Measurements from ENCODE around the gene CACNA2D4.

DNA sequence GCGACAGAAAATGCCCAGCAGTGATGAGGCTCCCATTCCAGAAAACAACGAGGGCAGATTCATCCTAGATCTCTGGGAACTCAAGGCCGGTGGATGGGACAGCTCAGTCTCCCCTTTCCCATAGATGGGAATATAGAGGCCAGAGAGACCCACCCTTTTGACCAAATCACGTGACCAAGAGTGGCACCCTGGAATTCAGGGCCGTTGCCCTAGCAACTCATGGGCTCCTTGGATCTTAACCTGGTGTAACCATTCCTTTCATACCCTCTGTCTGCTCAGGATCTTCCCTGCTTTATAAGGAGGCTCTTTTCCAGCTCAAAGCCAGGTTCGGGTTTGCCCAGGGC, 106.5 kb downstream of the CACNA2D4 start:
- no peak for TF ChIP-seq POLR2A (IDR thresholded peaks at IDR 0.05)
- TF ChIP-seq, protein P1, sequence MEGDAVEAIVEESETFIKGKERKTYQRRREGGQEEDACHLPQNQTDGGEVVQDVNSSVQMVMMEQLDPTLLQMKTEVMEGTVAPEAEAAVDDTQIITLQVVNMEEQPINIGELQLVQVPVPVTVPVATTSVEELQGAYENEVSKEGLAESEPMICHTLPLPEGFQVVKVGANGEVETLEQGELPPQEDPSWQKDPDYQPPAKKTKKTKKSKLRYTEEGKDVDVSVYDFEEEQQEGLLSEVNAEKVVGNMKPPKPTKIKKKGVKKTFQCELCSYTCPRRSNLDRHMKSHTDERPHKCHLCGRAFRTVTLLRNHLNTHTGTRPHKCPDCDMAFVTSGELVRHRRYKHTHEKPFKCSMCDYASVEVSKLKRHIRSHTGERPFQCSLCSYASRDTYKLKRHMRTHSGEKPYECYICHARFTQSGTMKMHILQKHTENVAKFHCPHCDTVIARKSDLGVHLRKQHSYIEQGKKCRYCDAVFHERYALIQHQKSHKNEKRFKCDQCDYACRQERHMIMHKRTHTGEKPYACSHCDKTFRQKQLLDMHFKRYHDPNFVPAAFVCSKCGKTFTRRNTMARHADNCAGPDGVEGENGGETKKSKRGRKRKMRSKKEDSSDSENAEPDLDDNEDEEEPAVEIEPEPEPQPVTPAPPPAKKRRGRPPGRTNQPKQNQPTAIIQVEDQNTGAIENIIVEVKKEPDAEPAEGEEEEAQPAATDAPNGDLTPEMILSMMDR (IDR thresholded peaks at IDR 0.05) = no peak

Data from heart left ventricle (tissue), 13 donors.